H1 (cell line): Measurements from ENCODE around the gene ARHGAP15. TPM values are rescaled to one million over a fixed set of nuclear protein-coding genes. Genes with fewer than 3 reads are reported as not detected.

ENCODE experiments used
- CTCF ChIA-PET: fragments of 300-600 bp; sonication (Branson Sonifier 250); formaldehyde crosslinking; loops from one replicate; lab custom pipeline; 2021; ENCODE audit not compliant: partially characterized antibody; lab: Charles Lee
- POLR2A ChIA-PET: fragments of 300-600 bp; sonication (Branson Sonifier 250); formaldehyde crosslinking; loops from one replicate; lab custom pipeline; 2021; ENCODE audit warnings: inconsistent platforms; ENCODE audit not compliant: partially characterized antibody; lab: Charles Lee
- DNase-seq, 2 experiments: peaks; one replicate each; pipeline versions ENCODE4 v3.0.0 to v3.0.0-alpha.2; 2010 to 2022; ENCODE audit warnings: low spot score in 2 of 2, low read depth in 1 of 2, mixed read lengths in 1 of 2
- FAIRE-seq: peaks from 2 replicates; lab custom pipeline; 2011; peaks lifted over from hg19 to GRCh38; lab: Jason Lieb, UNC
- H2AFZ ChIP-seq: 2 replicates; pipeline ENCODE4 v1.8.1; 2012; ENCODE audit warnings: low read length, inconsistent platforms
- H2AK5ac ChIP-seq: 2 replicates; pipeline ENCODE4 v1.6.1; 2013; ENCODE audit warnings: low read depth, low read length
- H2BK120ac ChIP-seq: replicated peaks from 2 replicates; pipeline ENCODE3; 2013; ENCODE audit warnings: low read depth, low read length, inconsistent platforms
- H2BK12ac ChIP-seq: 2 replicates; pipeline ENCODE4 v1.6.1; 2013; ENCODE audit warnings: low read depth, low read length
- H2BK15ac ChIP-seq: 2 replicates; pipeline ENCODE4 v1.6.1; 2013; ENCODE audit warnings: low read length
- H2BK20ac ChIP-seq: 2 replicates; pipeline ENCODE4 v1.6.1; 2013; ENCODE audit warnings: low read length
- H2BK5ac ChIP-seq: 2 replicates; pipeline ENCODE4 v1.6.1; 2013; ENCODE audit warnings: low read depth, low read length
- H3K14ac ChIP-seq: 2 replicates; pipeline ENCODE4 v1.6.1; 2013; ENCODE audit warnings: inconsistent platforms; ENCODE audit not compliant: insufficient read length
- H3K18ac ChIP-seq: 2 replicates; pipeline ENCODE4 v1.6.1; 2013; ENCODE audit warnings: low read length; ENCODE audit errors: extremely low read depth
- H3K23ac ChIP-seq: 2 replicates; pipeline ENCODE4 v1.6.1; 2013; ENCODE audit warnings: inconsistent platforms; ENCODE audit not compliant: insufficient read length
- H3K23me2 ChIP-seq: 2 replicates; pipeline ENCODE4 v1.6.1; 2013; ENCODE audit warnings: low read depth, low read length
- H3K27ac ChIP-seq: 2 replicates; pipeline ENCODE4 v1.6.1; 2011; ENCODE audit warnings: low read depth, low read length, inconsistent platforms
- H3K27me3 ChIP-seq, 4 experiments: replicated peaks in 1 of 4; 1 replicate in 1 of 4; 2 replicates in 3 of 4; pipeline versions ENCODE4 v1.6.1 to v1.8.1; 2011 to 2013; ENCODE audit warnings: low read length in 3 of 4, mild to moderate bottlenecking in 3 of 4, inconsistent platforms in 2 of 4, mixed read lengths in 2 of 4, moderate library complexity in 1 of 4; ENCODE audit not compliant: control insufficient read depth in 3 of 4, insufficient read depth in 3 of 4; ENCODE audit errors: extremely low read depth in 1 of 4
- H3K36me3 ChIP-seq, 4 experiments: 2 replicates each; pipeline versions ENCODE4 v1.6.1 to v1.8.1; 2011 to 2013; ENCODE audit warnings: mild to moderate bottlenecking in 4 of 4, low read length in 3 of 4, moderate library complexity in 2 of 4, control low read depth in 1 of 4, inconsistent platforms in 1 of 4; ENCODE audit not compliant: insufficient read depth in 4 of 4, control insufficient read depth in 2 of 4
- H3K4ac ChIP-seq: replicated peaks from 2 replicates; pipeline ENCODE3; 2013; ENCODE audit warnings: low read length, low read depth, mixed read lengths, inconsistent platforms; ENCODE audit not compliant: insufficient read length
- H3K4me1 ChIP-seq, 4 experiments: replicated peaks in 1 of 4; 1 replicate in 1 of 4; 2 replicates in 3 of 4; pipeline versions ENCODE4 v1.6.1 to v1.8.1; 2011 to 2013; ENCODE audit warnings: low read length in 3 of 4, inconsistent platforms in 2 of 4, mixed read lengths in 1 of 4; ENCODE audit not compliant: insufficient read depth in 4 of 4, control insufficient read depth in 3 of 4
- H3K4me2 ChIP-seq, 2 experiments: 2 replicates each; pipeline versions ENCODE4 v1.6.1 to v1.8.1; 2011 to 2013; ENCODE audit warnings: low read depth in 2 of 2, low read length in 2 of 2, control low read depth in 1 of 2, inconsistent platforms in 1 of 2, mild to moderate bottlenecking in 1 of 2; ENCODE audit not compliant: insufficient read depth in 1 of 2
- H3K4me3 ChIP-seq, 4 experiments: fragments of 200-600, 300-600 bp in 1 of 4; sonication (generic), shearing (Covaris generic), sonication (Bioruptor Twin) in 1 of 4; 2 replicates each; pipeline versions ENCODE4 v1.5.1 to v1.8.1; 2011 to 2016; ENCODE audit warnings: low read length in 4 of 4, low read depth in 3 of 4, control low read depth in 2 of 4, inconsistent platforms in 2 of 4, mild to moderate bottlenecking in 2 of 4, mixed read lengths in 1 of 4, moderate library complexity in 1 of 4; ENCODE audit not compliant: insufficient read depth in 2 of 4; ENCODE audit errors: extremely low read depth in 1 of 4
- H3K56ac ChIP-seq: replicated peaks from 2 replicates; pipeline ENCODE3; 2013; ENCODE audit warnings: low read depth, mild to moderate bottlenecking, mixed read lengths, low read length, inconsistent platforms; ENCODE audit not compliant: insufficient read length
- H3K79me1 ChIP-seq: 2 replicates; pipeline ENCODE4 v1.6.1; 2013; ENCODE audit warnings: low read depth, low read length, control low read depth
- H3K79me2 ChIP-seq, 2 experiments: 2 replicates each; pipeline versions ENCODE4 v1.6.1 to v1.8.1; 2012 to 2013; ENCODE audit warnings: low read length in 2 of 2, mild to moderate bottlenecking in 2 of 2, inconsistent platforms in 1 of 2; ENCODE audit not compliant: insufficient read depth in 2 of 2, control insufficient read depth in 1 of 2
- H3K9ac ChIP-seq, 4 experiments: replicated peaks in 1 of 4; 1 replicate in 1 of 4; 2 replicates in 3 of 4; pipeline versions ENCODE4 v1.6.1 to v1.8.1; 2011 to 2013; ENCODE audit warnings: low read depth in 3 of 4, low read length in 3 of 4, control low read depth in 2 of 4, mild to moderate bottlenecking in 2 of 4, moderate library complexity in 2 of 4, inconsistent platforms in 1 of 4; ENCODE audit errors: extremely low read depth in 1 of 4
- H3K9me3 ChIP-seq, 2 experiments: 2 replicates each; pipeline versions ENCODE4 v1.6.1 to v1.8.1; 2012 to 2013; ENCODE audit warnings: mild to moderate bottlenecking in 2 of 2, moderate library complexity in 2 of 2, control low read depth in 1 of 2, inconsistent platforms in 1 of 2, low read depth in 1 of 2, low read length in 1 of 2, mixed read lengths in 1 of 2; ENCODE audit not compliant: insufficient read depth in 2 of 2
- H4K20me1 ChIP-seq, 2 experiments: replicated peaks in 1 of 2; 2 replicates each; pipeline versions ENCODE3 to v1.8.1; 2011 to 2013; ENCODE audit warnings: inconsistent platforms in 2 of 2, low read length in 2 of 2, mild to moderate bottlenecking in 1 of 2; ENCODE audit not compliant: insufficient read depth in 2 of 2, control insufficient read depth in 1 of 2
- H4K5ac ChIP-seq: 2 replicates; pipeline ENCODE4 v1.6.1; 2013; ENCODE audit warnings: low read length, low read depth, mixed read lengths, inconsistent platforms; ENCODE audit not compliant: insufficient read length
- H4K8ac ChIP-seq: 2 replicates; pipeline ENCODE4 v1.8.0; 2013; ENCODE audit warnings: mild to moderate bottlenecking, moderate library complexity, low read length, inconsistent platforms; ENCODE audit not compliant: insufficient read depth; ENCODE audit errors: extremely low read depth
- H4K91ac ChIP-seq: replicated peaks from 2 replicates; pipeline ENCODE3; 2013; ENCODE audit warnings: low read length, mixed read lengths, inconsistent platforms; ENCODE audit not compliant: insufficient read length
- HDAC2 ChIP-seq, 2 experiments: fragments of 300-600 bp in 1 of 2; sonication (generic) in 1 of 2; IDR thresholded peaks; 2 replicates each; pipeline ENCODE4 v1.6.1; 2011 to 2012; ENCODE audit warnings: low read depth in 2 of 2, low read length in 2 of 2, mild to moderate bottlenecking in 2 of 2, moderate library complexity in 2 of 2, borderline replicate concordance in 1 of 2, inconsistent platforms in 1 of 2
- WGBS, 2 experiments: shearing (Covaris generic) in 1 of 2; methylation state at CpG; one replicate each; pipeline versions ENCODE4 v1.1.6 to v1.1.7; 2013 to 2015; ENCODE audit warnings: low lambda C conversion rate in 2 of 2, mixed read lengths in 2 of 2, inconsistent platforms in 1 of 2, low coverage in 1 of 2, missing lambda C conversion rate in 1 of 2; ENCODE audit not compliant: insufficient replicate concordance in 2 of 2, insufficient coverage in 1 of 2, insufficient read length in 1 of 2; ENCODE audit errors: extremely low coverage in 1 of 2, missing lambda C conversion rate in 1 of 2; 5-methylcytosine and 5-hydroxymethylcytosine counted together
- polyA plus RNA-seq, 7 experiments: library from polyadenylated mRNA; depleted of rRNA in 3 of 7; stranded (reverse) in 5 of 7; unstranded in 2 of 7; fragments of >200 nt in 5 of 7; fragments of 200-250 nt in 2 of 7; gene quantifications; 1 replicate in 5 of 7; 2 replicates in 1 of 7; 4 replicates in 1 of 7; pipeline versions ENCODE4 v1.2.1 to v1.2.3, GENCODE V29; 2011 to 2013; ENCODE audit warnings: missing spikeins in 2 of 7, mixed read lengths in 2 of 7
- total RNA-seq: library from RNA; stranded (reverse); fragmentation: NEBNext Ultra II Directional; extraction: Animal tissue kit (Norgen Biotek cat#: 25700); gene quantifications from 2 replicates; pipeline ENCODE4 v1.2.1, GENCODE V29; 2021

The ARHGAP15 gene
- total and polyA plus RNA-seq, 2 of the 8 experiments (the other 6 are each of a cell fraction or from before 2014, with no cell fraction given), result not detected

- H3K56ac ChIP-seq, result no peak overlapping the region
- no peak overlapping the region for H3K14ac ChIP-seq
- H2BK12ac ChIP-seq, result no peak overlapping the region
- no peak overlapping the region for H2AK5ac ChIP-seq
- FAIRE-seq, result no peak
- CTCF ChIA-PET, result interaction anchor here (0.8 to 2.2 kb wide), 3 partner anchors 11 to 36 kb away, joined by 3 to 6 read pairs (median 3); no protein-coding TSS in a partner anchor
- no peak overlapping the region for H4K91ac ChIP-seq
- no peak overlapping the region for H3K4ac ChIP-seq
- no peaks in the 10 kb centered on the region for H3K36me3 ChIP-seq
- no peak for DNase-seq
- H3K4me1 ChIP-seq, result no peaks in the 10 kb centered on the region
- H2BK15ac ChIP-seq, result no peak overlapping the region
- no peaks in the 10 kb centered on the region for H4K20me1 ChIP-seq
- H3K18ac ChIP-seq, result no peak overlapping the region
- H3K23ac ChIP-seq, result no peak overlapping the region
- H3K27me3 ChIP-seq, result no peaks in the 10 kb centered on the region
- no peak overlapping the region for H2AFZ ChIP-seq
- no peak overlapping the region for H3K4me3 ChIP-seq
- H2BK20ac ChIP-seq, result no peak overlapping the region
- H2BK5ac ChIP-seq, result no peak overlapping the region
- no peaks in the 10 kb centered on the region for H3K79me1 ChIP-seq
- no peak overlapping the region for H4K8ac ChIP-seq
- no peak overlapping the region for H3K4me2 ChIP-seq
- no peaks in the 10 kb centered on the region for H3K9me3 ChIP-seq
- H3K27ac ChIP-seq, result no peak overlapping the region
- WGBS, 2 experiments, result 83% methylated on average over 1 of the region's 1 CpG; no CpG with 5 or more reads in 1 of the 2 experiments
- no peaks in the 10 kb centered on the region for H3K79me2 ChIP-seq
- POLR2A ChIA-PET, result no interaction called here
- no peaks in the 10 kb centered on the region for H3K23me2 ChIP-seq
- no peak overlapping the region for H4K5ac ChIP-seq
- H3K9ac ChIP-seq, result no peak overlapping the region
- H2BK120ac ChIP-seq, result no peak overlapping the region
- TF ChIP-seq HDAC2 (IDR thresholded peaks at IDR 0.05; ENCODE audit: borderline replicate concordance in 1 of 2, low read depth in 2 of 2, low read length in 2 of 2), result no peak
Measured at GRCh38 chr2:143192716-143193115, 63.5 kb downstream of the ARHGAP15 start.
